ENCODE results near the gene ZBTB7C.

The ZBTB7C gene

DNA sequence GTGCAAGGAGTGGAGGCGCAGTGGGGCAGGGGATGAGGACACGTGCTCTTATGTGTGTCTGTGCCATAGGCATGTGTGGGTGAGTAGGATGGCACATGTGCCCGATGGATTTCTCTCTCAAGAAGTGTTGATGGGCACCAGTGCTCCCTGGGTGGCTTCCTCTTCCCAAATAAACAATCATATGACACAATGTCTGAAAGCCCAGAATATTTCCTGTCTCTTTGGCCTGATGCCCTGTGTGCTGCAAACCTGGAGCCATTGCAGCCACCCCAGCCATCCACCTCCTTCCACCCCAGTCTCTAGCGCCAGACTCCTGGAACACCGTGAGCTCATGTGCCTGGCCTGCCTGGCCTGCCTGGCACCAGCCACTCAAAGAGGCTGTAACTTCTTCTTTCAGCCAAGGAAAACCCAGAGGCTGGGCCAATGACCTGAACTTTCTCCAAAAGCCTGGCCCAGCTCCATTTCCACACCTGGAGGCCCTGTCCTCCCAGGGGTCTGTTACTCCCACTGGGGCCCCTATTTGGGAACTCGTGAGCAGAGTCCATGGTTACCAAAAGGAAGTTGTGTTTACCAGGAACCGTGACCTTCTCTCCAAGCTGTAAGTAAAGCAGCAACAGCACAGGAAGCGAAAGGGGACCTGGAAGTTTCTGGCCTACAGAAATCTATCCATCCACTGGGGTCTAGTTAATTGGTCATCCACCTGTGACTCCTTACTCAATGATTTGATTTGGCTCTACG, 9.5 kb upstream of the ZBTB7C start:
- Histone ChIP-seq H3K36me3 (no peaks in the 10 kb centered on the region), H3K4me2 (peak overlapping the region; percentile 49), H3K9me3 (peaks cover 5% of the 10 kb centered on the region; the same call in 1 of the 2 replicates), H3K27me3 (no peaks in the 10 kb centered on the region), H3K4me1 (peaks cover 9% of the 10 kb centered on the region), H4K20me1 (no peaks in the 10 kb centered on the region), H3K27ac (no peak overlapping the region), H3K9ac (no peak overlapping the region), H3K4me3 (no peak overlapping the region)
- TF ChIP-seq Cebpa-rat (IDR thresholded peaks at IDR 0.05) = no peak

DNA sequence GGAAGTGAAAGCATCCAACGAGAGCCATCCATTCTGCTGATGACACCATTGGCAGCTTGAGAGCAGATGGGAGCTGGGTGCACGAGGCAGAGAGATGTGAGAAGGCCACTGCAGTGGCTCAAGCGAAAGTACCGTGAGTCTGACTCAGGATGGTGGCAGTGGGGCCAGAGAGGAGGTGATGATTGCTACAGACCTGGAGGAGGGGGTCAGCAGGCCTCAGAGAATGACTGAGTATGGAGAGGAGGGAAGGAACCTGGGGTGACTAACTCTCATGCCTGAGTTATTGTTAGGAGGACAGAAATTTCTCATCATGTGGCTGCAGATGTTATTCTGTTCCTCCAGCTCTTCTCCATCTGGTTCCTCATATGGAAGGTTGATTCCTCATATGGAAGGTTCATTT, 8.8 kb upstream of the ZBTB7C start:
- Histone ChIP-seq H3K4me3 (no peak overlapping the region), H3K27me3 (no peaks in the 10 kb centered on the region), H3K36me3 (no peaks in the 10 kb centered on the region), H3K9ac (no peak overlapping the region), H3K4me1 (peaks cover 9% of the 10 kb centered on the region), H4K20me1 (no peaks in the 10 kb centered on the region), H3K9me3 (peaks cover 5% of the 10 kb centered on the region; the same call in 1 of the 2 replicates), H3K4me2 (no peak overlapping the region), H3K27ac (no peak overlapping the region)
- TF ChIP-seq Cebpa-rat (IDR thresholded peaks at IDR 0.05) = no peak

GRCh38 chr18:48413342-48413741, 4.2 kb upstream of the ZBTB7C start:
- H3K9me3 ChIP-seq = no peaks in the 10 kb centered on the region
- no peak for TF ChIP-seq Cebpa-rat (IDR thresholded peaks at IDR 0.05)
- H3K4me2 ChIP-seq = no peak overlapping the region
- peaks cover 42% of the 10 kb centered on the region for H3K27me3 ChIP-seq
- H3K9ac ChIP-seq = no peak overlapping the region
- no peak overlapping the region for H3K27ac ChIP-seq
- H3K4me1 ChIP-seq = peaks cover 9% of the 10 kb centered on the region
- H4K20me1 ChIP-seq = peaks cover 31% of the 10 kb centered on the region
- H3K4me3 ChIP-seq = no peak overlapping the region
- no peaks in the 10 kb centered on the region for H3K36me3 ChIP-seq

DNA sequence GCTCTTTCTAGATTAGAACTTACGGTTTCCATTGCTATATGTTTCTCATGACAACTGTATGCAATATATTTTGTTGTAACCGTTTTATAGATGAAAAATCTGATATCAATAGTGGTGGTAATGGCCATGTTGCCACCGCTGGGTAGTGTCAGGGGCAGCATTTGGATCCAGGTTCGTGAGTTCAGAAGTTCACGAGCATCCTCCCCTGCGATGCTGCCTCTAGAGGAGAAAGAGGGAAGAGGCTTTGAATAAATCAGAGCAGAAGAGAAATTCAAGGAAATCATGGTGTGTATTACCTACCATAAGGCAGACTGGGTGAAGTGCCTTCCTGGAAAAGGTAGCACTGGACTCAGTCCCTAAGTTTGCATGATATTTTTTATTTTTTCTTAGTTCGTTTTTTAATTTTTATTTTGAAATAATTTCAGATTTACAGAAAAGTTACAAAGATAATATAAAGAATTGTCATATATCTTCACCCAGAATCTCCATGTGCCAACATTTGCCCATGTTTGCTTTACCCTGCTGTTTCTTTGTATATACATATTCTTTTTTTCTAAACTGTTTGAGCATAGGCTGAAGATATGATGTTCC, 3.3 kb upstream of the ZBTB7C start:
- TF ChIP-seq Cebpa-rat (IDR thresholded peaks at IDR 0.05) = no peak
- H3K27me3 ChIP-seq = peaks cover 51% of the 10 kb centered on the region
- H3K4me2 ChIP-seq = no peak overlapping the region
- H3K27ac ChIP-seq = no peak overlapping the region
- no peaks in the 10 kb centered on the region for H3K36me3 ChIP-seq
- no peaks in the 10 kb centered on the region for H3K9me3 ChIP-seq
- H4K20me1 ChIP-seq = peaks cover 40% of the 10 kb centered on the region
- H3K4me1 ChIP-seq = peaks cover 13% of the 10 kb centered on the region
- H3K9ac ChIP-seq = no peak overlapping the region
- H3K4me3 ChIP-seq = no peak overlapping the region

DNA sequence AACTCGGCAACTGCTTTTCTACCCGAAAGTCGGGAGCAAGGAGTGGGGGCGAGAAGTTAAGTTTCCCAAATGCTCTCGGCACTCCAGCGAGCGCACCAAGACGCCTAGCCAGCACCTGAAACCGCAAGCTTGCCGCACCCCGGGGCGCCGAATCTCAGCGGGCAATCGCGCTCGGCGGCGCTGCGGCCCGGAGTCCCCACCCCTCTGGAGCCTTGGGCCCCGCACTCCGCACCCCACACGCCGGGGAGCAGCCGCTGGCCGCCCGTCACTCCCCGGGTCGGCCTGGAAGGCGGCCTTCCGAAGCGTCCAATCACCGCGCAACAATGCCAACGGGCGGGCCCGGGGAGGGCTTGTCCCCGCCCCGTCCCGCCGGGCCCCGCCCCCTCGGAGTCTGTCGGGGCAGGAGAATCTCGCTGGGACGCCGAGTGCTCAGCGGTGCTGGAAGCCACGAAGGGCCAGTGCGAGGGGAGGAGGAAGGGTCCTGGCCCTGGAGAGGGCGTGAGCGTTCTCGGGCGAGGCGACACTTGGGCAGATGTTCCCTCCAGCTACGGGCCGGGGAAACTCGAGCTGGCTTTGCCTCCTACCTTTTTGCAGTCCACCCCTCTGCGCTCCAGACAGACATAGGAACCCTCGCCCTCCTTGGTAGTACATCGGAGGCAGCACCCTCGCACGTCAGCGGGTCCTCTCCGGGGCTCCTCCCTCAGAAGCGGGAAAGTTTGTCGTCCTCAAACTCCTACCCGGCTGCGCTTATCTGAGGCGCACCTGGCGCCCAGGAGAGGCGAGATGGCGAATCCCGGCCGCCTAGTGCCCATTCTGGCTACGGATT, 1.1 kb upstream of the ZBTB7C start:
- no peaks in the 10 kb centered on the region for H3K9me3 ChIP-seq
- peaks cover 13% of the 10 kb centered on the region for H3K4me1 ChIP-seq
- peak overlapping the region; percentile 99 for H3K4me2 ChIP-seq
- no peaks in the 10 kb centered on the region for H3K36me3 ChIP-seq
- peaks cover 72% of the 10 kb centered on the region for H3K27me3 ChIP-seq
- no peak for TF ChIP-seq Cebpa-rat (IDR thresholded peaks at IDR 0.05)
- peaks cover 44% of the 10 kb centered on the region for H4K20me1 ChIP-seq
- peak overlapping the region; percentile 72 for H3K4me3 ChIP-seq
- H3K9ac ChIP-seq = peak overlapping the region; percentile 32; the same call in 1 of the 2 replicates
- no peak overlapping the region for H3K27ac ChIP-seq

DNA sequence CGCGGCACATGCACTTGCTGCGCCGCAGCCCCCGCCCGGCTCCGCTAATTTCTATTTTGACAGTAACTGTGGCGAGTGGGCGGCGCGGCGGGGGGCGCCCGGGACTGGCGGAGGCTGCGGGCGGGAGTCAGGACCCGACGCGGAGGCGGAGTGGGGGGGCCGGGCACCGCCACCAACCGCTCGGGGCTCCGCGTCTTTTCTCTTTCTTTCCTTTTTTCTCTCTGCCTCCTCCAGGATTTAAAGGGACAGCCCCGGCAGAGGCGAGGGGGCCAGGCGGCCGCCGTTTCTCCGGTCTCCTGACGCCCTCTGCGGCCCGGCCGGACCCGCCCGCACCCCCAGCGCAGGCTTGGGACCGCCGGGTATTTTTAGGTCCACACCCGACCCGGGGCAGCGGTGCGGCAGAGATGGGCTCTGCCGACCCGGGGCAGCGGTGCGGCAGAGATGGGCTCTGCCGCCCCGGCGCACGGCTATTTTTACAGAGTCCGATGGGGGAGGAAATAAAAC, 460 bp upstream of the ZBTB7C start:
- Histone ChIP-seq H3K9ac (peak overlapping the region; percentile 32; the same call in 1 of the 2 replicates), H3K4me3 (peak overlapping the region; percentile 72), H4K20me1 (peaks cover 44% of the 10 kb centered on the region), H3K4me2 (peak overlapping the region; percentile 99), H3K36me3 (no peaks in the 10 kb centered on the region), H3K9me3 (no peaks in the 10 kb centered on the region), H3K27ac (no peak overlapping the region), H3K4me1 (peaks cover 13% of the 10 kb centered on the region), H3K27me3 (peaks cover 75% of the 10 kb centered on the region)
- TF ChIP-seq Cebpa-rat (IDR thresholded peaks at IDR 0.05) = no peak

GRCh38 chr18:48408111-48408726, 964 bp downstream of the ZBTB7C start:
- Histone ChIP-seq H3K4me2 (peak overlapping the region; percentile 99), H3K36me3 (no peaks in the 10 kb centered on the region), H3K27ac (no peak overlapping the region), H3K4me1 (peaks cover 13% of the 10 kb centered on the region), H3K9ac (no peak overlapping the region), H3K4me3 (peak overlapping the region; percentile 72), H4K20me1 (peaks cover 44% of the 10 kb centered on the region), H3K27me3 (peaks cover 79% of the 10 kb centered on the region), H3K9me3 (no peaks in the 10 kb centered on the region)
- TF ChIP-seq Cebpa-rat (IDR thresholded peaks at IDR 0.05) = no peak

DNA sequence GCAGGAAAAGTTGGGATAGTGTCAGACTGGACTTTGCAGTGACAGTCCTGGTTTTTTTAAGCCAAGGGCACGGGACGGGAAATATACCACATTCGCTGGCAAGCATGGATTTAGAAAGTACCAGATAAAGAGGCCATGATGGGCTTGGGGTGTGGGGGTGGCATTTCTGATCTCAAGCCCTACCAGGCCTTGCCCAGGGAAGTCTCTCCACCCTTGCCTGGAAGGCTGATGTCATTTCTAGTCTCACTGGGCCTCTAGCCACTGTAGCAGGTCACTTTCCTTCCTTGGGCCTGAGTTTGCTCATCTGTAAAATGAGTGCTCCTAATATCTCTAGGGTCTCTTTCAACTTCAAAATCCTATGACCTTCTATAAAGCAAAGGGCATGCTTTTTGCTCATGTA, 1.8 kb downstream of the ZBTB7C start:
- Histone ChIP-seq H3K4me3 (no peak overlapping the region), H3K27me3 (peaks cover 78% of the 10 kb centered on the region), H3K4me1 (peaks cover 13% of the 10 kb centered on the region), H3K36me3 (no peaks in the 10 kb centered on the region), H3K9me3 (no peaks in the 10 kb centered on the region), H3K4me2 (no peak overlapping the region), H3K27ac (no peak overlapping the region), H4K20me1 (peaks cover 44% of the 10 kb centered on the region), H3K9ac (no peak overlapping the region)
- TF ChIP-seq Cebpa-rat (IDR thresholded peaks at IDR 0.05) = no peak

GRCh38 chr18:48405978-48406377, 3.2 kb downstream of the ZBTB7C start:
- peaks cover 13% of the 10 kb centered on the region for H3K4me1 ChIP-seq
- H3K27me3 ChIP-seq = peaks cover 64% of the 10 kb centered on the region
- H3K9me3 ChIP-seq = no peaks in the 10 kb centered on the region
- H3K36me3 ChIP-seq = no peaks in the 10 kb centered on the region
- TF ChIP-seq Cebpa-rat (IDR thresholded peaks at IDR 0.05) = no peak
- H3K4me2 ChIP-seq = no peak overlapping the region
- H3K27ac ChIP-seq = no peak overlapping the region
- H3K4me3 ChIP-seq = no peak overlapping the region
- no peak overlapping the region for H3K9ac ChIP-seq
- H4K20me1 ChIP-seq = peaks cover 35% of the 10 kb centered on the region
